ENCODE measurements around the gene ADRA1B. TPM values are rescaled to one million over a fixed set of nuclear protein-coding genes. Genes with fewer than 3 reads are reported as not detected.

ADRA1B gene
- total RNA-seq (ENCODE audit: unreplicated experiment): 0.66 TPM
- long read RNA-seq: 0 reads

DNA sequence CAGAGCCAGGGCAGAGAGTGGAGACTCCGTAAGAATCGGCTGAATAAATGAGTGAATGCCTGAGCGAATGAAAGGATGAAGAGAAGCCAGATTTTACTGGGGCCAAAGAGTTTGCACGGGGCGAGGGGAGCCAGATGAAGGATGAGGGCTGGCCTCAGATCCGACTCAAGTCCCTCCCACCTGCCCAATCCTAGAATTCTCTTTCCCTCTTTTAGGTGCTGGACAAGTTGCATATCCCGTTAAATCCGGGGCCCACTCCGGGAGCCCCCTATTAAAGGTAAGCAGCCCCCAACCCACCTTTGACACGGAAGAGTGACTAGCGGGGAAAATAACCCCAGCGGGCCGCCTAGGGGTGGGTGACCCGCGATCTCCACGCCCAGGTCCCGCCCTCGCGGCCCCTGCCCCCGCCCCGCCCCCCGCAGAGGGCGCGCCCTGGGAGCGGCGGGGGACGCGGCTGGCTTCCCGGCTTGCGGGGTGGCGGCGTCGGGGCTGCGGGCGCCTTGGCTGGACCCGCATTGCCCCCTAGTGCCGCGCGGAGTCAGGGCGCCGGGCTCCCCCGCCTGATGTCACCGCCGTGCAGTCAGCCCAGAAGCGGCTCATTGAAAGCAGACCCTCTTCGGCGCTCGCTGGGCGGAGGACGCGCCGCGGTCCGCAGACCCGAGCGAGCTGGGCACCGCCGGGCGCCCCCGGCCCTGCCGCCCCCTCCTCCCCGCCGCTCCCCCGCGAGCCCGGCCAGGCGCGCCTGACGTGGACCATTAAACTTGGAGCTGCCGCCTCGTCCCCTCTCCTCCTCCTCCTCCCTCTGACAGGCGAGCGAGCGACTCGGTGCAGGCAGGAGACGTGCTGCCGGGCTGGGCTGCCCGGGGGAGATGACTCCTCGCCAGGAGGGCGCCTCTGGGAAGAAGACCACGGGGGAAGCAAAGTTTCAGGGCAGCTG is at the start of gene ADRA1B:
TSS of gene ADRA1B (plus strand) at position 579 of the 937 bp plus-strand sequence. CDS start 424 bp downstream, outside the sequence.
- TF ChIP-seq, protein P1, sequence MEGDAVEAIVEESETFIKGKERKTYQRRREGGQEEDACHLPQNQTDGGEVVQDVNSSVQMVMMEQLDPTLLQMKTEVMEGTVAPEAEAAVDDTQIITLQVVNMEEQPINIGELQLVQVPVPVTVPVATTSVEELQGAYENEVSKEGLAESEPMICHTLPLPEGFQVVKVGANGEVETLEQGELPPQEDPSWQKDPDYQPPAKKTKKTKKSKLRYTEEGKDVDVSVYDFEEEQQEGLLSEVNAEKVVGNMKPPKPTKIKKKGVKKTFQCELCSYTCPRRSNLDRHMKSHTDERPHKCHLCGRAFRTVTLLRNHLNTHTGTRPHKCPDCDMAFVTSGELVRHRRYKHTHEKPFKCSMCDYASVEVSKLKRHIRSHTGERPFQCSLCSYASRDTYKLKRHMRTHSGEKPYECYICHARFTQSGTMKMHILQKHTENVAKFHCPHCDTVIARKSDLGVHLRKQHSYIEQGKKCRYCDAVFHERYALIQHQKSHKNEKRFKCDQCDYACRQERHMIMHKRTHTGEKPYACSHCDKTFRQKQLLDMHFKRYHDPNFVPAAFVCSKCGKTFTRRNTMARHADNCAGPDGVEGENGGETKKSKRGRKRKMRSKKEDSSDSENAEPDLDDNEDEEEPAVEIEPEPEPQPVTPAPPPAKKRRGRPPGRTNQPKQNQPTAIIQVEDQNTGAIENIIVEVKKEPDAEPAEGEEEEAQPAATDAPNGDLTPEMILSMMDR (IDR thresholded peaks at IDR 0.05; ENCODE audit: partially characterized antibody, unreplicated experiment): peak; percentile 43
- peaks cover 12% of the 10 kb centered on the region for H3K4me1 Mint-ChIP-seq (ENCODE audit: low read depth, unreplicated experiment)
- H3K27ac Mint-ChIP-seq (ENCODE audit: unreplicated experiment): peak within 1 kb of the TSS; percentile 57
- DNase-seq: peak; percentile 88
- H3K4me3 Mint-ChIP-seq (ENCODE audit: unreplicated experiment): peak within 1 kb of the TSS; percentile 91
- H3K36me3 Mint-ChIP-seq (ENCODE audit: unreplicated experiment): no peaks in the 10 kb centered on the region
- peaks cover 4% of the 10 kb centered on the region for H3K9me3 Mint-ChIP-seq (ENCODE audit: unreplicated experiment)
- H3K27me3 Mint-ChIP-seq (ENCODE audit: unreplicated experiment): peaks cover 20% of the 10 kb centered on the region

DNA sequence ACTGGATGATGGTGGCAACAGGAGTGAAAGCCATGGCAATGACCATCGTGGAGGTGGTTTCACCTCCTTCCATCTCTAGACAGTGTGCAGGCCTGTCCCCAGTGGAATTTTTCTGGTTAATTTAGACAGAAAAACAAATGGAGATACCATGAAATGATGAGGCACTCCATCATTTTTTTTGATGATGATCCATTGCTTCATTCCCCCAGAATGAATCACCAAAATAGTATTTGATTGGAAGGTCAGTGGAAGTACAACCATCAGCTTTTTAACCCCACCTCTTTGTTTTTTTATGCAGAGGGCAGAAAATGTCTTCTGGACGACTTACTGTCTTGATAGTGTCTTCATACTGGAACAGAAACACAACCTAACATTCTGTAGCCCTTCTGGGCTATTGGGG is 42.6 kb upstream of the ADRA1B start:
- H3K4me3 Mint-ChIP-seq (ENCODE audit: unreplicated experiment): no peak overlapping the region
- TF ChIP-seq, protein P1 (IDR thresholded peaks at IDR 0.05; ENCODE audit: partially characterized antibody, unreplicated experiment): no peak
- no peaks in the 10 kb centered on the region for H3K36me3 Mint-ChIP-seq (ENCODE audit: unreplicated experiment)
- peaks cover 2% of the 10 kb centered on the region for H3K27me3 Mint-ChIP-seq (ENCODE audit: unreplicated experiment)
- no peak for DNase-seq
- no peak overlapping the region for H3K27ac Mint-ChIP-seq (ENCODE audit: unreplicated experiment)
- H3K9me3 Mint-ChIP-seq (ENCODE audit: unreplicated experiment): no peaks in the 10 kb centered on the region
- H3K4me1 Mint-ChIP-seq (ENCODE audit: low read depth, unreplicated experiment): no peaks in the 10 kb centered on the region

DNA sequence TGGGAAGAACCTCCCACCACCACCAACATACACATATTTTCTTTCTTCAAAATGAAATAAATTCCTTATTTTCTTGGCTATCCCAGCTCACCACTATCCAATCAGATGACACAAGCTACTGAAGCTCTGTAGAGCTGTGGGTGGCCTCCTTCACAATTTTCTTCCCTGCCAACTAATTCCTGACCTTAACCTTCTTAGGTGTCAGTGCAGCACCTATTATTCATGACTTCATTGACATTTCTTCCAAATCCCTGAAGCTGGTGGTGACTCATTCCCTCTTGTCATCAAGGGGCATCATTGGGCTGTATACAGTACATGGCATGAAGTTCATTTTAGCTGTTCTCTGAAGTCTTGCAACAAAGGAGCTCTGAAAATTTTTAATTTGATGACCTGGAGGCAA is 42.0 kb upstream of the ADRA1B start:
- no peak for DNase-seq
- peaks cover 2% of the 10 kb centered on the region for H3K27me3 Mint-ChIP-seq (ENCODE audit: unreplicated experiment)
- TF ChIP-seq, protein P1 (IDR thresholded peaks at IDR 0.05; ENCODE audit: partially characterized antibody, unreplicated experiment): no peak
- H3K36me3 Mint-ChIP-seq (ENCODE audit: unreplicated experiment): no peaks in the 10 kb centered on the region
- H3K27ac Mint-ChIP-seq (ENCODE audit: unreplicated experiment): no peak overlapping the region
- H3K4me1 Mint-ChIP-seq (ENCODE audit: low read depth, unreplicated experiment): peaks cover 2% of the 10 kb centered on the region
- H3K9me3 Mint-ChIP-seq (ENCODE audit: unreplicated experiment): no peaks in the 10 kb centered on the region
- H3K4me3 Mint-ChIP-seq (ENCODE audit: unreplicated experiment): no peak overlapping the region

DNA sequence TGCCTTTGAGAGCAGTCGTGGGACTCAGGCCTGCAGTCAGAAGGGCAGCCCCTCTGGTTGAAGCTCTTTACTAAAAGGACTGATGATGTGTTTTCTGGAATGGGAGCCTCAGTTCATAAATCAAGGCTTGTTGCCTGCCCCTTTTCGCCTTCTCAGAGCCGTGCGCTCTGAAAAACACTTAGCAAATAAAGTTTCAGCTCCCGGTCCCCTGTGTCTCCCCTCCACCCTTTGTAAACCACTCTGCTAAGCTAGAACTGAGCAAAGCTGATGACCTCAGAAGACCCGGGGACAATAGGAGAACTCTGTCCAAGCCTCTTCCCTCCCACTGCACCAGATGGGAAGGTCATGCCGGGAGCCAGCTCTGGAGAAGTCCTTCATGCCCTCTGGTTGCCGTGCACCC is 39.3 kb upstream of the ADRA1B start:
- Mint-ChIP-seq H3K27me3 (ENCODE audit: unreplicated experiment) (peaks cover 4% of the 10 kb centered on the region), H3K4me3 (ENCODE audit: unreplicated experiment) (no peak overlapping the region), H3K27ac (ENCODE audit: unreplicated experiment) (no peak overlapping the region), H3K36me3 (ENCODE audit: unreplicated experiment) (no peaks in the 10 kb centered on the region), H3K9me3 (ENCODE audit: unreplicated experiment) (no peaks in the 10 kb centered on the region), H3K4me1 (ENCODE audit: low read depth, unreplicated experiment) (peaks cover 5% of the 10 kb centered on the region)
- DNase-seq: no peak
- TF ChIP-seq, protein P1 (IDR thresholded peaks at IDR 0.05; ENCODE audit: partially characterized antibody, unreplicated experiment): no peak

DNA sequence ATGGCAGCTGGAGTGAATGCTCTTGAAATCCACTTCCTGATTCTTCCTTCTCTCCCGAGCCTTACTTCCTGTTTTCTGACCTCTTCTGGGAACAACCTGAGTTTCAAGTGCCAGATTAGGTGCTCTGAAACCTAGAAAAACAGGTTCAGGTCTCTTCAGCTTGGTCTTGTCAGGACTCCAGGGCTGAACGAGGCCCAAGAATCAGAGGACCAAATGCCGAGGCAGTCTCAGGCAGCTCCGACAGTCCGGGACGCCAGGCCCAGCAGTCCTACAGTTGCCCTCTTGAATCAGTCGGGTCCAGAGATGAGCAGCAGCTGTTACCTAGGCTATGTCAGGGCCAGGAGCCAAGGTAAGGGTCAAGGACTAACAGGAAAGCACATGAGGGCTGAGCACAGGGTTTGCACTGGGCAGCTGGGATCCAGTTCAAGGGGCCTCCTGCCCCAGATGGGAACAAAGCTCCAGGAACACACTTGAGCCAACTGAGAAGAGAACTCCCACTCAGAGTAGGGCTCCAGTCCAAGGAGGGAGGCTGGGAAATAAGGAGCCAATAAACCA is 38.3 kb upstream of the ADRA1B start:
- Mint-ChIP-seq H3K4me1 (ENCODE audit: low read depth, unreplicated experiment) (peaks cover 5% of the 10 kb centered on the region), H3K27me3 (ENCODE audit: unreplicated experiment) (peaks cover 2% of the 10 kb centered on the region), H3K36me3 (ENCODE audit: unreplicated experiment) (no peaks in the 10 kb centered on the region), H3K9me3 (ENCODE audit: unreplicated experiment) (no peaks in the 10 kb centered on the region), H3K4me3 (ENCODE audit: unreplicated experiment) (no peak overlapping the region), H3K27ac (ENCODE audit: unreplicated experiment) (no peak overlapping the region)
- TF ChIP-seq, protein P1 (IDR thresholded peaks at IDR 0.05; ENCODE audit: partially characterized antibody, unreplicated experiment): no peak
- no peak for DNase-seq
